Neural cell (in vitro differentiated cells): ENCODE data around the gene TBC1D22B. TPM values are rescaled to one million over a fixed set of nuclear protein-coding genes. Genes with fewer than 3 reads are reported as not detected.

ENCODE experiments used
- H2AFZ ChIP-seq: fragments of 200-600, 300-800 bp; sonication (generic), shearing (Covaris generic); 2 replicates; pipeline ENCODE4 v1.6.0; 2014; ENCODE audit warnings: low read depth, mild to moderate bottlenecking, antibody characterized with exemption, low read length, moderate library complexity
- H3F3A ChIP-seq: fragments of 200-600 bp; shearing (Covaris generic); 2 replicates; pipeline ENCODE4 v1.6.1; 2016; ENCODE audit warnings: mild to moderate bottlenecking, moderate library complexity, mixed read lengths, antibody characterized with exemption, low read length; ENCODE audit not compliant: insufficient read depth, poor library complexity, severe bottlenecking
- H3K27ac ChIP-seq: fragments of 200-600, 300-800 bp; sonication (generic), shearing (Covaris generic); 2 replicates; pipeline ENCODE4 v1.5.1; 2014; ENCODE audit warnings: mild to moderate bottlenecking, low read length, moderate library complexity
- H3K27me3 ChIP-seq: fragments of 300-800, 200-600 bp; sonication (generic), shearing (Covaris generic); 2 replicates; pipeline ENCODE4 v1.6.0; 2014; ENCODE audit warnings: mild to moderate bottlenecking, low read depth, low read length, moderate library complexity; ENCODE audit not compliant: insufficient read depth
- H3K36me3 ChIP-seq: fragments of 300-800, 200-600 bp; sonication (generic), shearing (Covaris generic); 2 replicates; pipeline ENCODE4 v1.5.1; 2014; ENCODE audit warnings: mild to moderate bottlenecking, antibody characterized with exemption, low read length, moderate library complexity; ENCODE audit not compliant: insufficient read depth
- H3K4me2 ChIP-seq: fragments of 300-800, 200-600 bp; sonication (generic), shearing (Covaris generic); 2 replicates; pipeline ENCODE4 v1.6.0; 2014; ENCODE audit warnings: mild to moderate bottlenecking, low read length
- H3K4me3 ChIP-seq: fragments of 300-800, 200-600 bp; sonication (generic), shearing (Covaris generic); 2 replicates; pipeline ENCODE4 v1.5.1; 2014; ENCODE audit warnings: mild to moderate bottlenecking, low read length, moderate library complexity
- H3K79me2 ChIP-seq: fragments of 200-600 bp; shearing (Covaris generic); replicated peaks from 2 replicates; pipeline ENCODE4 v1.6.0; 2014; ENCODE audit warnings: mild to moderate bottlenecking, low read length, moderate library complexity; ENCODE audit not compliant: insufficient read depth
- H3K9ac ChIP-seq: fragments of 300-800, 200-600 bp; sonication (generic), shearing (Covaris generic); 2 replicates; pipeline ENCODE4 v1.6.1; 2016; ENCODE audit warnings: mild to moderate bottlenecking, low read length, mixed read lengths
- H3K9me2 ChIP-seq: fragments of 200-600 bp; shearing (Covaris generic); 2 replicates; pipeline ENCODE4 v1.6.1; 2016; ENCODE audit warnings: mild to moderate bottlenecking, low read length, mixed read lengths; ENCODE audit not compliant: insufficient read depth
- H3K9me3 ChIP-seq: fragments of 200-600, 300-800 bp; sonication (generic), shearing (Covaris generic); 2 replicates; pipeline ENCODE4 v1.6.1; 2016; ENCODE audit warnings: mild to moderate bottlenecking, mixed run types, low read length, moderate library complexity, mixed read lengths
- H4K20me1 ChIP-seq: fragments of 200-600 bp; shearing (Covaris generic); 2 replicates; pipeline ENCODE4 v1.6.1; 2016; ENCODE audit warnings: mild to moderate bottlenecking, mixed run types; ENCODE audit not compliant: insufficient read depth
- CTCF ChIP-seq: fragments of 450-650 bp; IDR thresholded peaks from 2 replicates; pipeline ENCODE4 v1.5.1; 2014; ENCODE audit warnings: antibody characterized with exemption, mild to moderate bottlenecking, moderate library complexity; ENCODE audit not compliant: poor library complexity, severe bottlenecking
- EP300 ChIP-seq: fragments of 450-650 bp; conservative IDR thresholded peaks from 2 replicates; pipeline ENCODE4 v1.6.1; 2014; ENCODE audit warnings: antibody characterized with exemption, mild to moderate bottlenecking, moderate library complexity; ENCODE audit not compliant: poor library complexity, severe bottlenecking
- EZH2 ChIP-seq: fragments of 200-600, 300-800 bp; shearing (Covaris generic), sonication (generic); IDR thresholded peaks from 2 replicates; pipeline ENCODE4 v1.6.1; 2014; ENCODE audit warnings: antibody characterized with exemption, low read length, borderline replicate concordance, mild to moderate bottlenecking; ENCODE audit not compliant: insufficient read depth, poor library complexity, severe bottlenecking
- MXI1 ChIP-seq: fragments of 450-650 bp; conservative IDR thresholded peaks from 2 replicates; pipeline ENCODE4 v1.6.1; 2014; ENCODE audit warnings: antibody characterized with exemption, mild to moderate bottlenecking; ENCODE audit not compliant: poor library complexity, severe bottlenecking
- POLR2AphosphoS5 ChIP-seq: IDR thresholded peaks from 2 replicates; pipeline ENCODE4 v1.6.1; 2012
- RAD21 ChIP-seq: fragments of 450-650 bp; conservative IDR thresholded peaks from 2 replicates; pipeline ENCODE4 v1.6.1; 2014; ENCODE audit warnings: antibody characterized with exemption, mild to moderate bottlenecking, moderate library complexity
- REST ChIP-seq: IDR thresholded peaks from 2 replicates; pipeline ENCODE4 v1.6.1; 2012; ENCODE audit warnings: borderline replicate concordance
- TAF1 ChIP-seq: IDR thresholded peaks from 2 replicates; pipeline ENCODE4 v1.6.1; 2012; ENCODE audit warnings: low read depth
- polyA plus RNA-seq: library from polyadenylated mRNA; depleted of rRNA; stranded (reverse); fragments of >200 nt; gene quantifications from 2 replicates; pipeline ENCODE4 v1.2.3, GENCODE V29; 2014

The TBC1D22B gene
- polyA plus RNA-seq, 1 donor from 2014 or later, result 10.6 TPM

- no peak overlapping the region for H3K27ac ChIP-seq
Observed at GRCh38 chr6:37332894-37333293, 75.3 kb downstream of the TBC1D22B start.

GRCh38 chr6:37334047-37334446 is 76.5 kb downstream of the TBC1D22B start:
- Histone ChIP-seq H3K9ac (no peak overlapping the region), H3K27me3 (no peaks in the 10 kb centered on the region), H3K27ac (no peak overlapping the region), H3K79me2 (no peaks in the 10 kb centered on the region), H4K20me1 (no peaks in the 10 kb centered on the region), H3K36me3 (no peaks in the 10 kb centered on the region), H3K4me3 (no peak overlapping the region), H3F3A (no peaks in the 10 kb centered on the region), H2AFZ (no peak overlapping the region), H3K4me2 (no peak overlapping the region), H3K9me2 (no peaks in the 10 kb centered on the region), H3K9me3 (no peaks in the 10 kb centered on the region)
- no peak for TF ChIP-seq POLR2AphosphoS5
- TF ChIP-seq RAD21, result no peak
- TF ChIP-seq TAF1, result no peak
- TF ChIP-seq CTCF, result no peak
- no peak for TF ChIP-seq EP300
- no peak for TF ChIP-seq EZH2
- no peak for TF ChIP-seq REST
- TF ChIP-seq MXI1, result no peak

More at GRCh38 chr6:37332894-37333293, 75.3 kb downstream of the TBC1D22B start:
- Histone ChIP-seq H3K9me3 (no peaks in the 10 kb centered on the region), H3K9ac (no peak overlapping the region), H3K4me3 (no peak overlapping the region), H3K4me2 (no peak overlapping the region), H2AFZ (no peak overlapping the region), H3K79me2 (no peaks in the 10 kb centered on the region), H3K9me2 (no peaks in the 10 kb centered on the region), H3K36me3 (no peaks in the 10 kb centered on the region), H3K27me3 (no peaks in the 10 kb centered on the region), H3F3A (no peaks in the 10 kb centered on the region), H4K20me1 (no peaks in the 10 kb centered on the region)
- TF ChIP-seq REST, result no peak
- no peak for TF ChIP-seq EP300
- no peak for TF ChIP-seq POLR2AphosphoS5
- TF ChIP-seq MXI1, result no peak
- no peak for TF ChIP-seq CTCF
